Activated CD8-positive, alpha-beta T cell treated with anti-CD3 and anti-CD28 coated beads for 36 hours (primary cell): ENCODE data around the gene DGKE. TPM values are rescaled to one million over a fixed set of nuclear protein-coding genes. Genes with fewer than 3 reads are reported as not detected.

Experiments
- ATAC-seq: fragments of 200-7000 bp; cut with Tn5 transposase; one replicate; pipeline ENCODE4 v1.10.0; 2021; ENCODE audit warnings: mild to moderate bottlenecking, moderate library complexity
- CTCF ChIA-PET: fragments of 350-600 bp; sonication (Branson Sonifier 250); formaldehyde crosslinking; loops from one replicate; lab custom pipeline; 2021; ENCODE audit warnings: antibody characterized with exemption; lab: Charles Lee
- POLR2A ChIA-PET: fragments of 350-600 bp; sonication (Branson Sonifier 250); formaldehyde crosslinking; loops from one replicate; lab custom pipeline; 2021; ENCODE audit warnings: antibody characterized with exemption; lab: Charles Lee
- DNase-seq: peaks from one replicate; pipeline ENCODE4 v3.0.0-alpha.2; 2020
- H3K27ac Mint-ChIP-seq: one replicate; pipeline ENCODE4 v1.8.0; 2021; ENCODE audit warnings: mild to moderate bottlenecking, mixed read lengths
- H3K27me3 Mint-ChIP-seq: one replicate; pipeline ENCODE4 v1.8.0; 2021; ENCODE audit warnings: mixed read lengths
- H3K36me3 Mint-ChIP-seq: one replicate; pipeline ENCODE4 v1.8.0; 2021; ENCODE audit warnings: low read depth, mixed read lengths
- H3K4me1 Mint-ChIP-seq: one replicate; pipeline ENCODE4 v1.8.0; 2021; ENCODE audit warnings: low read depth, mixed read lengths
- H3K4me3 Mint-ChIP-seq: one replicate; pipeline ENCODE4 v1.8.0; 2021; ENCODE audit warnings: mild to moderate bottlenecking, moderate library complexity, mixed read lengths
- H3K9me3 Mint-ChIP-seq: one replicate; pipeline ENCODE4 v1.8.0; 2021; ENCODE audit warnings: mixed read lengths
- CTCF ChIP-seq: fragments of 200-600 bp; IDR thresholded peaks from one replicate; pipeline ENCODE4 v1.8.0; 2022; ENCODE audit warnings: antibody characterized with exemption, mild to moderate bottlenecking
- intact Hi-C: fragments of 100-400 bp; cut with micrococcal nuclease; formaldehyde crosslinking; loops from one replicate; pipeline ENCODE4 v1.10.0; 2022
- total RNA-seq, 2 experiments: library from RNA; stranded (reverse); gene quantifications; one replicate each; pipeline ENCODE4 v1.2.3, GENCODE V29; 2021

DGKE gene
- total RNA-seq, 2 experiments from 2014 or later = 25.1 to 29.0 TPM

- CTCF ChIA-PET = no interaction called here
Observed at GRCh38 chr17:56886288-56886731, 52.4 kb downstream of the DGKE start.

GRCh38 chr17:56887105-56887504 lies 53.2 kb downstream of the DGKE start:
- TF ChIP-seq CTCF = no peak
- peaks cover under 1% of the 10 kb centered on the region for H3K4me1 Mint-ChIP-seq
- POLR2A ChIA-PET = no interaction called here
- ATAC-seq = no peak
- no peak for DNase-seq
- H3K27ac Mint-ChIP-seq = no peak overlapping the region
- intact Hi-C loops = no loop called here
- H3K4me3 Mint-ChIP-seq = no peak overlapping the region
- no peaks in the 10 kb centered on the region for H3K27me3 Mint-ChIP-seq
- peaks cover 20% of the 10 kb centered on the region for H3K9me3 Mint-ChIP-seq
- H3K36me3 Mint-ChIP-seq = peaks cover 56% of the 10 kb centered on the region
- CTCF ChIA-PET = no interaction called here

More at GRCh38 chr17:56886288-56886731, 52.4 kb downstream of the DGKE start:
- POLR2A ChIA-PET = interaction anchor here (1.0 to 1.2 kb wide), 2 partner anchors 18 to 35 kb away, joined by 3 read pairs; no protein-coding TSS in a partner anchor
- DNase-seq = no peak
- intact Hi-C loops = no loop called here
- Mint-ChIP-seq H3K9me3 (peaks cover 20% of the 10 kb centered on the region), H3K4me3 (no peak overlapping the region), H3K27me3 (no peaks in the 10 kb centered on the region), H3K4me1 (no peaks in the 10 kb centered on the region), H3K27ac (no peak overlapping the region), H3K36me3 (peaks cover 54% of the 10 kb centered on the region)
- no peak for TF ChIP-seq CTCF
- ATAC-seq = no peak

- no peaks in the 10 kb centered on the region for H3K27me3 Mint-ChIP-seq
- ChIA-PET POLR2A (interaction anchor here (1.6 kb wide), 1 partner anchor 13 kb away, joined by 3 read pairs; no protein-coding TSS in a partner anchor), CTCF (interaction anchor here (0.9 to 3.6 kb wide), 2 partner anchors 21 to 52 kb away, joined by 3 to 17 read pairs; no protein-coding TSS in a partner anchor)
- no peak for TF ChIP-seq CTCF
- H3K4me3 Mint-ChIP-seq = no peak overlapping the region
- intact Hi-C loops = no loop called here
- peaks cover 63% of the 10 kb centered on the region for H3K36me3 Mint-ChIP-seq
- no peak overlapping the region for H3K27ac Mint-ChIP-seq
- no peak for DNase-seq
- H3K9me3 Mint-ChIP-seq = peaks cover 20% of the 10 kb centered on the region
- no peak for ATAC-seq
- H3K4me1 Mint-ChIP-seq = peaks cover 5% of the 10 kb centered on the region
Observed at GRCh38 chr17:56887552-56888467, 53.9 kb downstream of the DGKE start.

- no peak for TF ChIP-seq CTCF
- Mint-ChIP-seq H3K27ac (no peak overlapping the region), H3K27me3 (no peaks in the 10 kb centered on the region), H3K4me3 (no peak overlapping the region), H3K4me1 (peaks cover 5% of the 10 kb centered on the region), H3K36me3 (peaks cover 80% of the 10 kb centered on the region), H3K9me3 (peaks cover 20% of the 10 kb centered on the region)
- ChIA-PET CTCF (interaction anchor here (1.0 to 3.6 kb wide), 8 partner anchors 20 to 71 kb away, joined by 3 to 17 read pairs (median 4); partner anchors contain the start of genes COIL and TRIM25), POLR2A (interaction anchor here (0.6 to 1.8 kb wide), 7 partner anchors 9 to 396 kb away, joined by 3 to 6 read pairs (median 4); no protein-coding TSS in a partner anchor)
- intact Hi-C loops = no loop called here
- ATAC-seq (no peak), DNase-seq (no peak)
Observed at GRCh38 chr17:56890390-56890789, 56.4 kb downstream of the DGKE start.
